BLaER1 treated with 17β-estradiol and CSF1 and Interleukin-3, amounts not matched to agents 10 nM and 100 nM (cell line): ENCODE measurements around the gene FSIP1.

Source experiments
- H3K27ac ChIP-seq, 11 experiments: shearing (Covaris generic); formaldehyde crosslinking; 2 replicates each; pipeline ENCODE4 v1.8.1; 2022
- H3K27me3 ChIP-seq, 11 experiments: shearing (Covaris generic); formaldehyde crosslinking; 2 replicates each; pipeline ENCODE4 v1.8.1; 2022
- H3K36me3 ChIP-seq, 11 experiments: shearing (Covaris generic); formaldehyde crosslinking; 2 replicates each; pipeline ENCODE4 v1.8.1; 2022
- H3K4me1 ChIP-seq, 10 experiments: shearing (Covaris generic); formaldehyde crosslinking; 2 replicates each; pipeline ENCODE4 v1.8.1; 2022
- H3K4me2 ChIP-seq, 11 experiments: shearing (Covaris generic); formaldehyde crosslinking; 2 replicates each; pipeline ENCODE4 v1.8.1; 2022
- H3K4me3 ChIP-seq, 10 experiments: shearing (Covaris generic); formaldehyde crosslinking; 2 replicates each; pipeline ENCODE4 v1.8.1; 2022
- H3K9ac ChIP-seq, 11 experiments: shearing (Covaris generic); formaldehyde crosslinking; 2 replicates each; pipeline ENCODE4 v1.8.1; 2022
- H3K9me3 ChIP-seq, 11 experiments: shearing (Covaris generic); formaldehyde crosslinking; replicated peaks in 1 of 11; 2 replicates each; pipeline ENCODE4 v1.8.1; 2022
- H4K20me1 ChIP-seq, 11 experiments: shearing (Covaris generic); formaldehyde crosslinking; 2 replicates each; pipeline ENCODE4 v1.8.1; 2022
- Cebpa-rat ChIP-seq, 11 experiments: shearing (Covaris generic); IDR thresholded peaks; 2 replicates each; pipeline ENCODE4 v1.8.1; 2022

The FSIP1 gene

GRCh38 chr15:39788800-39789565 is 6.3 kb upstream of the FSIP1 start:
- H3K4me2 ChIP-seq, result peak overlapping the region in 7 of 11 experiments; percentile 11 to 55 (median 44); a peak in 9 of 22 replicates
- no peaks in the 10 kb centered on the region for H3K36me3 ChIP-seq
- no peak overlapping the region for H3K4me3 ChIP-seq
- peak overlapping the region in 7 of 11 experiments; percentile 9 to 49 (median 34); a peak in 9 of 22 replicates for H3K27ac ChIP-seq
- no peak overlapping the region; a peak in 2 of 22 replicates for H3K9ac ChIP-seq
- no peaks in the 10 kb centered on the region for H4K20me1 ChIP-seq
- H3K27me3 ChIP-seq, result no peaks in the 10 kb centered on the region
- peaks cover 26 to 71% (median 57%) of the 10 kb centered on the region in 10 experiments for H3K4me1 ChIP-seq
- TF ChIP-seq Cebpa-rat (IDR thresholded peaks at IDR 0.05), result no peak
- no peaks in the 10 kb centered on the region for H3K9me3 ChIP-seq

- peak overlapping the region in 9 of 11 experiments; percentile 17 to 61 (median 42); a peak in 14 of 22 replicates for H3K4me2 ChIP-seq
- H3K27me3 ChIP-seq, result no peaks in the 10 kb centered on the region
- no peak for TF ChIP-seq Cebpa-rat (IDR thresholded peaks at IDR 0.05)
- H3K9me3 ChIP-seq, result no peaks in the 10 kb centered on the region
- H3K36me3 ChIP-seq, result no peaks in the 10 kb centered on the region
- peak overlapping the region in 5 of 11 experiments; percentile 3 to 45 (median 33); a peak in 2 of 22 replicates for H3K27ac ChIP-seq
- H4K20me1 ChIP-seq, result no peaks in the 10 kb centered on the region
- peaks cover 32 to 75% (median 62%) of the 10 kb centered on the region in 10 experiments for H3K4me1 ChIP-seq
- no peak overlapping the region for H3K4me3 ChIP-seq
- peak overlapping the region in 3 of 11 experiments; percentile 4 to 27 (median 10); a peak in 2 of 22 replicates for H3K9ac ChIP-seq
Measured at GRCh38 chr15:39788108-39788507, 5.5 kb upstream of the FSIP1 start.

- Histone ChIP-seq H3K27ac (peak overlapping the region in 5 of 11 experiments; percentile 3 to 45 (median 30); a peak in 4 of 22 replicates), H3K4me1 (peaks cover 27 to 69% (median 57%) of the 10 kb centered on the region in 10 experiments), H3K9me3 (no peaks in the 10 kb centered on the region), H3K4me3 (no peak overlapping the region), H4K20me1 (no peaks in the 10 kb centered on the region), H3K36me3 (no peaks in the 10 kb centered on the region), H3K4me2 (peak overlapping the region in 10 of 11 experiments; percentile 0 to 61 (median 40); a peak in 17 of 22 replicates), H3K9ac (peak overlapping the region in 6 of 11 experiments; percentile 1 to 27 (median 12); a peak in 4 of 22 replicates), H3K27me3 (no peaks in the 10 kb centered on the region)
- no peak for TF ChIP-seq Cebpa-rat (IDR thresholded peaks at IDR 0.05)
Measured at GRCh38 chr15:39787479-39787878, 4.8 kb upstream of the FSIP1 start.

DNA sequence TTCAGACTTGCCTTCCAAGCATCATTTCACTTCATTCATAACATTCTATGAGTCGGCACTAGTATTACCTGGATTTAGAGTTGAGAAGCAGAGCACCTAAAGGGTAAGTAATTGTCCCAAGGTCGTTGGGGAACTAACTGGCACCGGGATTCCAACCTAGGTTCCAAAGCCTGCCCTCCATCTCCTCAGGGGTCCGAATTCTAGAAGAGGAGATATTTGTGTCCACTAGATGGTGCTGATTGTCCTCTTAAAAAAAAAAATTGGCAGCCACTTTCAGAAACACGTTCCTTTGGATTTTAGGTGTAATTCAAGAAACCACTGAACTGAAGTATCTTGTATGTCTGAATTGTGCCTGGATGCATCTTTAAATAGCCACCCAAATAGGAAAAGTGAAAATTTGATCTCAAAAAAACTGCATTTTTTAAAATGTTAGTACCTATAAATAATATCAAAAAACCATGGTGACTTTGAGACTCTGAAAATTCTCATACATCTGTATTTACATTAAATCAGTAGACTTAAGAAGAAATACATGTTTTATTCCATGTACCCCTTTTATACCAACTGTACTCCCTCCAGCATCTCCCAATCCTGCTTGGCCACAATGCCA is 3.9 kb upstream of the FSIP1 start:
- H4K20me1 ChIP-seq, result no peaks in the 10 kb centered on the region
- peaks cover 32 to 73% (median 60%) of the 10 kb centered on the region in 10 experiments for H3K4me1 ChIP-seq
- H3K9me3 ChIP-seq, result 0 out of 22 replicates have a peak, but pooled peaks cover 0 to 2% (median 0%) of the 10 kb centered on the region in 11 experiments
- H3K27ac ChIP-seq, result no peak overlapping the region
- H3K9ac ChIP-seq, result no peak overlapping the region
- no peak for TF ChIP-seq Cebpa-rat (IDR thresholded peaks at IDR 0.05)
- H3K27me3 ChIP-seq, result no peaks in the 10 kb centered on the region
- peak overlapping the region in 5 of 11 experiments; percentile 17 to 55 (median 37); a peak in 7 of 22 replicates for H3K4me2 ChIP-seq
- no peaks in the 10 kb centered on the region for H3K36me3 ChIP-seq
- no peak overlapping the region for H3K4me3 ChIP-seq

- peaks cover 32 to 74% (median 60%) of the 10 kb centered on the region in 10 experiments for H3K4me1 ChIP-seq
- no peak overlapping the region for H3K4me3 ChIP-seq
- H3K9me3 ChIP-seq, result peaks cover 0 to 8% (median 0%) of the 10 kb centered on the region in 11 experiments; a peak in 1 of 22 replicates
- no peaks in the 10 kb centered on the region for H3K27me3 ChIP-seq
- H3K36me3 ChIP-seq, result no peaks in the 10 kb centered on the region
- no peak overlapping the region for H3K9ac ChIP-seq
- no peaks in the 10 kb centered on the region for H4K20me1 ChIP-seq
- no peak overlapping the region for H3K4me2 ChIP-seq
- no peak for TF ChIP-seq Cebpa-rat (IDR thresholded peaks at IDR 0.05)
- H3K27ac ChIP-seq, result no peak overlapping the region
Measured at GRCh38 chr15:39785841-39786240, 3.2 kb upstream of the FSIP1 start.

GRCh38 chr15:39785139-39785538 is 2.5 kb upstream of the FSIP1 start:
- H3K27me3 ChIP-seq, result no peaks in the 10 kb centered on the region
- no peak overlapping the region for H3K4me3 ChIP-seq
- H4K20me1 ChIP-seq, result no peaks in the 10 kb centered on the region
- peaks cover 0 to 8% (median 0%) of the 10 kb centered on the region in 11 experiments; a peak in 1 of 22 replicates for H3K9me3 ChIP-seq
- no peak overlapping the region for H3K27ac ChIP-seq
- no peaks in the 10 kb centered on the region for H3K36me3 ChIP-seq
- H3K9ac ChIP-seq, result 0 out of 22 replicates have a peak overlapping the region, but pooled peaks of 2 of the 11 experiments have one; percentile 12 to 29
- TF ChIP-seq Cebpa-rat (IDR thresholded peaks at IDR 0.05), result no peak
- peaks cover 31 to 73% (median 56%) of the 10 kb centered on the region in 10 experiments for H3K4me1 ChIP-seq
- peak overlapping the region in 2 of 11 experiments; percentile 6 to 78; a peak in 4 of 22 replicates for H3K4me2 ChIP-seq

- no peaks in the 10 kb centered on the region for H3K36me3 ChIP-seq
- 0 out of 22 replicates have a peak overlapping the region, but pooled peaks of 2 of the 11 experiments have one; percentile 12 to 29 for H3K9ac ChIP-seq
- no peaks in the 10 kb centered on the region for H4K20me1 ChIP-seq
- H3K9me3 ChIP-seq, result peaks cover 0 to 8% (median 0%) of the 10 kb centered on the region in 11 experiments; a peak in 1 of 22 replicates
- no peak for TF ChIP-seq Cebpa-rat (IDR thresholded peaks at IDR 0.05)
- peaks cover 26 to 68% (median 51%) of the 10 kb centered on the region in 10 experiments for H3K4me1 ChIP-seq
- no peak overlapping the region for H3K27ac ChIP-seq
- no peaks in the 10 kb centered on the region for H3K27me3 ChIP-seq
- peak overlapping the region in 8 of 11 experiments; percentile 6 to 95 (median 88); a peak in 10 of 22 replicates for H3K4me2 ChIP-seq
- H3K4me3 ChIP-seq, result no peak overlapping the region
Measured at GRCh38 chr15:39784638-39785037, 2.0 kb upstream of the FSIP1 start.

- peak overlapping the region in 9 of 10 experiments; percentile 69 to 83 (median 76); a peak in 10 of 20 replicates for H3K4me3 ChIP-seq
- H3K9ac ChIP-seq, result peak overlapping the region; percentile 1 to 88 (median 82); a peak in 12 of 22 replicates
- peak overlapping the region in 2 of 11 experiments; percentile 82 to 84; a peak in 1 of 22 replicates for H3K27ac ChIP-seq
- no peak for TF ChIP-seq Cebpa-rat (IDR thresholded peaks at IDR 0.05)
- H3K4me1 ChIP-seq, result peaks cover 24 to 63% (median 47%) of the 10 kb centered on the region in 10 experiments
- no peaks in the 10 kb centered on the region for H3K36me3 ChIP-seq
- H4K20me1 ChIP-seq, result no peaks in the 10 kb centered on the region
- peak overlapping the region; percentile 76 to 97 (median 90) for H3K4me2 ChIP-seq
- H3K9me3 ChIP-seq, result peaks cover 0 to 8% (median 0%) of the 10 kb centered on the region in 11 experiments; a peak in 1 of 22 replicates
- H3K27me3 ChIP-seq, result no peaks in the 10 kb centered on the region
Measured at GRCh38 chr15:39784125-39784524, 1.5 kb upstream of the FSIP1 start.
